Measurements from ENCODE around the gene EFCAB6.

EFCAB6 gene

DNA sequence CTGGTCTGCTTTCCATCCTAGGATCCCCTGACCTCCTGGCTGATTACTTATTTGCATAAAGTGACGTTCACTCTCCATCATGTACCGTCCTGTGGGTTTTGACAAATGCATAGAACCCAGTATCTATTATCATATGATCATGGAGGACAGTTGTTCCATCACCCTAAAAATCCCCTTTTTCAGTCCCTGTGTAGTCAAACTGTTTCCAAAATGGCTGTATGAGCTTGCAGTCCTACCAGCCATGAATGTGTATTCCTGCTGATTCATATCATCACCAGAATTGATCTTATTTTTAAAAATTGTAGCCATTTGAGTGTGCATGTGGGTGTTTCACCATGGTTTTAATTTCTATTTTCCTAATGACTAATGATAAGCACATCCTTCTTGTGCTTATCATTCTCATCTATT, 291.5 kb downstream of the EFCAB6 start:
- DNase-seq, result no peak

DNA sequence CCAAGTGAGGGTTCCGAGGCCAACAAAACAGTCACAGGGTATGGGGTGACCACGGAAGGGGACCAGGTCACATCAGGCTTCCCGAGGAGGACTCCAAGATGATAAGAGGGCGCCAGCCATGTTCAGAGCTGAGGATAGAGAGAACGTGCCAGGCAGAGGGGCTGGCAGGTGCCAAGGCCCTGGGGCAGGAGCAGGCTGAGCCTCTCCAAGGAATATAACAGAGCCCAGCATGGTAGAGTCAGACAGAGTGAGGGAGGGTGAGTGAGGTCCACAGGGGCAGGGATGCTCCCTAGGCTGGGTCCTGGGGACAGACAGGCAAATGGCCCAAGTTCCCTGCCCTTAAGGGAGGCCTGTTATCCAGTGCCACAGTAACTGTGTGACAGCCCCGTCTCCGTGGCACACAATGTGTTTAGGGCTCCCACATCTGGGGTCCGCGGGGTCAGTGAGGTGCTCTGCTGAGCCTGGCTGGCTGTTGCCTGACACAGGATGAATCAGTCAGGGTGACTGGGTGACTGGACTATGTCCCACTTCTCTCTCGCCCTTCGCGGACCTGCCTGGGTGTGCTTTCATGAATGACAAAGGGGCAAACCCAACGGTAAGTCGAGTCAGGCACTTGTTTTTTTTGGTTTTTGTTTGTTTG, 295.0 kb downstream of the EFCAB6 start:
- no peak for DNase-seq

DNA sequence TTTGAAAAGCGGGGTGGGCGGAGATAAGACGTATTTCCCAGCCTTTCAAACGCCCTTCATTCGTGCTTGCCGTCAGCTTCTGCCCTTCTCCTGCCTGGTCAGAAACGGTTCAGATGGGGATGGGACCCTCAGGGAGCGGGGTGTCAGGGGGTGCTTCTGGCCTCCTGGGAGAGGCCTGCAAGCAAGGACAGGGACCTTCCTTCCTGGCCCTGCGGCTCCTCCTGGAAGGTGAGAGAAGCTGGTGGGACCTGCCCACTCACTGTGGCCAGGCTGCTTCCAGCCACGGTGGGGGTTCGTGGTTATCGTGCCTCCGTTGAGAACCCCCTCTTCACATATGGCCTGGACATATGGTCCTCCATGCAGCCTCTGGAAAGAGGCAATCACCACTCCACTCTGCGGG, 295.7 kb downstream of the EFCAB6 start:
- DNase-seq, result no peak

DNA sequence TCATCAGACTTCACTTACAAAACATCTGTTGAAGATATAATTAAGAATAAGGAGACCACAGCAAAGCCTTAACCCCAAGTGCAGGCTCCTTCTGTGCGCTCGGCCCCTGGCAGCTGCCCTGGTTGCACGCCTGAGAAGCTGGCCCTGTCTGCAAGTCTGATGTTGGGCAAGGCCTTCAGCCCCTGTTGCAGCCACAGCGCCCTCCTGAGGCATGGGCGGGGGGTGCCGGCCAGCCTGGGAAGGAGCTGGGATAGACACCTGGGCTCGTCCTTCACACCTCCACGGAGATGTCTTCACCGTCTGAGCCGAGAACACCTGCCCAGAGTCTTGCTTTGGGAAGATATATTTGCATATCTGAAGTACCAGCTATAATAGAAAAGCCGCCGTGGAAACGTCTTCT, 296.2 kb downstream of the EFCAB6 start:
- no peak for DNase-seq

DNA sequence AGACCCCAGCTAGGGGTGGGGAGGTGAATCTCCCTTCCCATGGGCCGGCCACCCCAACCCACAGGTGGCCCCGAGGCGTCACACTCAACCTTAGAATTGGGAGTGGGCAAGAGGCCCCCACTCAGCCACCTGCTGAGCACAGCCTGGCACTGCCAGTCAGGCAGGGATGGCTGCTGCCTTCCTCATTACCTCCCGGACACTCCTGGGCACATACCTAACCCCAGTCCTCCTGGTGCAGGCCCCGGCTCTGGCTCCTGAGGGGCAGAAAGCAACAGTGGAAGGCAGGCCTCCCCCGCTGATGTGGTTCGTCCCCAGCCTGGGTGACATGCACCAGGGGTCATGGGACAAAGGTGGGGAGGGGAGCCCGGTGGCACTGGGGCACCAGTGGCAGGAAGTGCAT, 296.7 kb downstream of the EFCAB6 start:
- DNase-seq, result no peak

DNA sequence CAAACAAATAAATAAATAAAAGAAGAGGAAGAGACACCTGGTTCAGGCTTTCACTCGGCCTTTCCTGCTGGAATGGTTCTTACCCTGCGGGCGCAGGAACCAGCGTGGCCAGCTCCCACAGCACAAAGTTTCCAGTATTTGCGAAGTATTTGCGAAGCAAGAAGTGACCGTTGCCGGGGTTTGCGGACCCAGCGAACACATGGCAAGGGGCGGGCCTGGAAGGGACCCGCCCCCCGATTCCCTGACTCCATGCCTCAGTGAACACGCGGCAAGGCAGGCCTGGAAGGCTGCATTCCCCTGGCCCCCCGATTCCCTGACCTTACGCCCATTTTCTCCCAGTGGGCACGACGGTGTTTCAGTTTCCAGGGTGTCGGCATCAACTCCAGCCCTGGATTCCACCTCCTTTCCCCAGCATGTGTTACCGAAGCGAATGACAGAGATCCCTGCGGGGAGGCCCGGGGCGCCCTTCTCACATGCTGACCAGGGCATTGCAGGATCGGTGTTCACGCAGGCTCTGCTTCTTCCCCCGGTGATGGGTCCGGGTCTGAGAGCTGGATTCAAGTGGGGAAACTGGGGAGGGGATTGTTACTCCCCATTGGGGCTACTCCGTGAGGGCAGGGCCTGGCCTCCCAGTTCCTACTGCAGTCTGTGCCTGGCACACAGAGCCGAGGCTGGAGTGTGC, 297.5 kb downstream of the EFCAB6 start:
- no peak for DNase-seq

DNA sequence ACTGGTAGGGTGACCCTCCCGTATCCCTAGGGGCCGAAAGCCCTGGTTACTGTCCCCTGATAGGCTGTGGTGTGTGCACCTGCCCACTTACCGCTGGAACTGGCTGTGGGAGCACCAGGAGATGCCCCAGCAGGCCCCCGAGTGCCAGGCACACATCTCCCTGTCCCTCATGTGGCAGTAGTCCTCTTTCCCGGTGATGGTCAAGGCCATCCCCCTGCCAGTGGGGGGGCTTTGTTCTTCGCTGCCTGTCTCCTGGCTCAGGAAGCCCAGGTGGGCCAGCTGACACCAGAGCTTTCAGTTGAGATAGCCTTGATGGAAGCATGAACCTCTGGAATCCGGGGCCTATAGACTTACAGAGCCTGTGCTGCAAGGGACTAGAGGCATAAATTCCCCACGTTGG, 299.8 kb downstream of the EFCAB6 start:
- DNase-seq, result no peak

DNA sequence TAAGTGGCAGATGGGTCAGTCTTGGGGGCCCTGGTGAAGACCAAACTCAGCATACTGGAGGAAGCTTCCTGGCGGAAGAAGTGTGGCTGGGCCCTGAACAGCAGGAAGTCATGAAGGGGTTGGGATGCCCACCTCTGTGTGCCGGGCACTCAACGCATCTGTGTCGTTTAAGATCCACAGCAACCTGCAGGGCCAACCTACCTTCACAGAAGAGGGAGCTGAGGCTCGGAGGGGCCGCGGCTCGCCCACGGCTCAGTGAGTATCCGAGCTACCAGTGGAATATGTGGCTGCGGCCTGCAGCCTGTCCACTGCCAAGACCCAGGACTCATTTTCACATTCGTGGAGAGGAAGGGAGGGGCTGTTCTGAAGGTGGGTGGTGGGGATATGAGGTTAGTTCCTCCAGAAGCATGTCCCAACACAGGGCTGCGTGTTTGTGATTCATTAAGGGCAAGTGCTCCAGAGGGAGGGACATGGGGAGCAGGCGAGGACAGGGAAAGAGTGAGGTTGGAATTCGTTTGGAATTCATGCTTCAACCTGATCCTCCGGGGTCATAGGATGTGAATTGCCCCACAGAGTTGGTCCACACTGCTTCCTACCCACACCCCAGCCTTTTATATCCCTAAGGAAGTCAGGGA, 300.7 kb downstream of the EFCAB6 start:
- DNase-seq, result no peak

DNA sequence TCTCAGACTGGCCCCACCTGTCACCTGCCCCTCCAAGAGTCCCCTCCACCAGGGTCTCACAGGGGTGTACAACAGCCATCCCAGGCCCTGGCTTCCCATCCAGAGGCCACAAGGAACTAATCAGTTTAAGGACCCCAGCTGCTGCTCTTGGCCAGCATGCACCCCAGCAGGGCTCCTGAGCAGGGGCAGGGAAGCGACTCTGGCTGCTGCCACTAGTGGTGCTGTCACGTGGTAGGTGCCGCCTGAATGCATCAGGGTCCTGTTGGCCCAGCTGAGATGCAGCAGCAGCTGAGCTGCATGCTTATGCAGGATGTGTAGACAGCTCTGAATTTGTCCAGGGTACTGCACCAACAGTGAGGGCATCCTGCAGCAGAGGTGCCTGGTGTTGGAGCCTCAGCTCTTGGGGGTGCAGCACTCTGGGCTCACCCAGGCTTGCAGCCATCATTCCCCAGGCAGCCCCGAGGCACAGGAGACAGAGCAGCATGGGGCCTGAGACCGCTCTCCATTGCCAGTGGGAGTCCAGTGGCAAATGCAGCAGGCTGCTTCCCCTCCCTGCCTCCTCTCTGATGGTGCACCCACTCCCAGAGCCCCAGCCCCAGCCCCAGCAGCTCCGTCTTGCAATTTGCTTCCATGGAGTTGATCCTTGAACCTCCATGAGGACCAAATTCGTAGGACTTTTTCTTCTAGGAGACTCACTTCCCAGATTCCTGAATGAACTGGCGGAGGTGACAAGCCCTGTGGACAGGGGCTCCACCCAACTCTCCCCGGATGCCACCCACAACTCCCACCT, 301.6 kb downstream of the EFCAB6 start:
- no peak for DNase-seq

DNA sequence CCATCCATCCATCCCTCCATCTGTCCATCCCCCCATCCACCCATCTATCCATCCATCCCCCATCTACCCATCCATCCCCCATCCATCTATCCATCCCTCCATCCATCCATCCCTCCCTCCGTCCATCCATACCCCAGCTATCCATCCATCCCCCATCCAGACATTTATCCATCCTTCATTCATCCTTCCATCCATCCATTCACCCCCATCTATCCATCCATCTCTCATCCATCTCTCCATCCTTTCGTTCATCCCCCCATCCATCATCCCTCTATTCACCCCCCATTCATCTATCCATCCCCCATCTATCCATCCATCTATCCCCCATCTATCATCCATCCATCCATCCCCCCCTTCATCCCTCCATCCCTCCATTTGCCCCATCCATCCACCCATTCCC, 302.8 kb downstream of the EFCAB6 start:
- no peak for DNase-seq

DNA sequence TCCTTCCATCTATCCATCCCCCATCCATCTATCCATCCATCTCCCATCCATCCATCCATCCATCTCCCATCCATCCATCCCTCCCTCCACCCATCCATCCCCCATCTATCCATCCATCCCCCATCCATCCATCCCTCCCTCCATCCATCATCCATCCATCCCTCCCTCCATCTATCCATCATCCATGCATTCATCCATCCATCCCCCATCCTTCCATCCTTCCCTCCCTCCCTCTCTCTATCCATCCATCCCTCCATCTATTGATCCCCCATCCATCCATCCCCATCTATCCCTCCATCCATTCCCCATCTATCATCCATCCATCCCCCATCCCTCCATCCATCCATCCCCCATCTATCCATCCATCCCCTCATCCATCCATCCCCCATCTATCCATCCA, 303.6 kb downstream of the EFCAB6 start:
- DNase-seq, result no peak

DNA sequence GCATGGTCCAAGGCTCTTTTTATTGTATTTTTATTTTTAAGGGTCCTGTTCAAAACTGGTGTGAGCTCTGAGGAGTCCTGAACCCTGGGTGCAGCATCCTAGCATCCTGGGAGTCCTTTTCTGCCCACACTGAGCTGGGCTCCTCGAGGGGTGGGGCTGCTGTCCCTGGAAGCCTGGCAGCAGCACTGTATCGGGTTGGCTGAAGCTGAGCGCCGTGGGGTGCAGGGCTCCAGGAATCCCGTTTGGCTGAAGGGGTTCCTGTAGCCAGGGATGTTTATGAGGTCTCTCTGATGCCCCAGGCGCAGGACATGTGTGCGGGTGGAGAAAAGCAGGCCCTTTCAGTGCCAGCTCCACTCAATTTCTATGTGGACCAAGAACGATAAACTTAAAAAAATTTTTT, 304.9 kb downstream of the EFCAB6 start:
- DNase-seq, result no peak

DNA sequence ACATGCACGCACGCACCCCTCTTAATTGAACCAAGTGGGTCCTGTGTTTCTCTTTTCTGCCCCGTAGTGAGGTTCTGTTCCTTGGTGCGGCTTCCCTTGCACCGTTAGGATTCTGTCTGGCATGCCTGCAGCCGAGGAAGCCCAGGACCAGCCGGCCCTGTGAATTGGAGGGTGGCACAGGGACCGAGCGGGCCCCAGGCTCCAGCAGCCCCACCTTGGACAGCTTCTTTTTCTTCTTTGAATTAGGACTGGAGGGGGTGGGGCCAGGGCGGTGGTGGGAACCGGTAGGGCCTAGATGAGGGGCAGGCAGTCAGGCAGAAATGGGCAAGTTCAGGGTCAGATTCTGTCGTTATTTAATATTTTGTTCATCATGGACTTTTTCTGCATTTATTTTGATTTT, 305.6 kb downstream of the EFCAB6 start:
- no peak for DNase-seq

DNA sequence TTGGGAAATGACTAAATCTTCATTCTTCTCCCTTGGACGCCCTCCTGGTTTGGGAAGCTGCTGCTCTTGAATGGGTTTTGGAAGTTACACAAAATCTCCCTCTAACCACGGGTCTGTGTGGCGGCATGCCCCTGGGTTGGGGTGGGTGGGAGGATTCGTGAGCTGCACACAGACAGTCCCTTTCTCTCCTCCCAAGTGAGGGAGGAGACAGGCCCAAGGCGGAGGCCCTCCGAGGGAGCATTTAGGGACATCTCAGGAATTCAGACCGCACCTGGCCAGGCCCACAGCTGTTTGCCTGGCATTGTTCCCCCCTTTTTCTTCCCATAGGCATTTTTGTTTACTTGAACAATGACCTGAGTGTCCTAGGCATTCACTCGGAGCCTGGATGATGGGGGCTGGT, 306.2 kb downstream of the EFCAB6 start:
- no peak for DNase-seq

DNA sequence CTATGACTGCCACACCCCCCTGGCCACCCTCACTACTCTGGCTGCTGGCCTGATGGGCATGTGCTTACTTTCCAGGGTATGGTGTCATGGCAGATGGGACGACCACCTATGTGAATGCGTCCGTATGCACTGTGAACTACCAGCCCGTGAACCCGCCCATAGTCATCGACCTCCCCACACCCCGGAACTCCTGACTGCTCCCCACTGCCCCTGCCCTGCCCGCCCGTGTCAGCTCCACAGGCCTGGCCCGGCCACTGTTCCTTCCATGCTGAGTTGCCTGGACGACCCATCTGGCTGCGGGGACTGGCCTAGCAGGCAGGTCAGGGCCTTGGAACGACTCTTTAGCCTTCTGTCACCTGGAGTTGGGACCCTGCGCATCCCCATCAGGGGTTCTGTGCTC, 306.7 kb downstream of the EFCAB6 start:
- DNase-seq, result no peak

DNA sequence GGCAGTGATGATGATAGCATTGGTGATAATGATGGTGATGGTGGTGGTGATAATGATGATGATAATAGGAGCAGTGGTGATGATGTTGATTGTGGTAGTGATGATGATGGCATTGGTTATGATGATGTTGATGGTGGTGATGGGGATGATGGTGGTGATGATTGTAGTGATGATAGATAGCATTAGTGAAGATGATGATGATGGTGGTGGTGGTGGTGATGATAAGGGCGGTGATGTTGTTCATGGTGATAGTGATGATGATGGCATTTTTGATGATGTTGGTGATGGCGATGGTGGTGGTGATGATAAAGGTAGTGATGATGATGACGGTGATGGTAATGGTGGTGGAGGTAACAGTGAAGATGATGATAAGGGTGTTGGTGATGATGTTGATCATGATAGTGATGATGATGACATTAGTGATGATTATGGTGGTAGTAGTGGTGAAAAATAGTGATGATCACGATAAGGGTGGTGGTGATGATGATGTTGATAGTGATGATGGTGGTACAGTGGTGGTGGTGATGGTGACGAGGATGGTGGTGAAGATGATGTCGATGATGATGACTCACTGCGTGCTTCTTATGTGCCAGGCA, 307.3 kb downstream of the EFCAB6 start:
- no peak for DNase-seq

DNA sequence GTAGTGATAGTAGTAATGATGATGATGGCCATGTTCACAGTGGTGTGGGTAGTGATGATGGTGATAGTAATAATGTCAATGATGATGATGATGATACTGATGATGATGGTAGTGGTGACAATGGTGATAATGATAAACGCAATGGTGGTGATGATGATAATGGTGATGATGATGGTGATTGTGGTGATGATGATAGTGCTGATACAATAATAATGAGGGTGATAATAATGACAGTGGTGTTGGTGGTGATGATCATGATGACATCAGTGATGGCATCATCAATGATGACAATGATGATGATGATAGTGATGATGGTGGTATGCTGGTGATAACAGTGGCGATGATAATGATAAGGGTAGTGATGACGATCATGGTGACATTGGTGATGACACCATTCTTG, 308.0 kb downstream of the EFCAB6 start:
- DNase-seq, result no peak

DNA sequence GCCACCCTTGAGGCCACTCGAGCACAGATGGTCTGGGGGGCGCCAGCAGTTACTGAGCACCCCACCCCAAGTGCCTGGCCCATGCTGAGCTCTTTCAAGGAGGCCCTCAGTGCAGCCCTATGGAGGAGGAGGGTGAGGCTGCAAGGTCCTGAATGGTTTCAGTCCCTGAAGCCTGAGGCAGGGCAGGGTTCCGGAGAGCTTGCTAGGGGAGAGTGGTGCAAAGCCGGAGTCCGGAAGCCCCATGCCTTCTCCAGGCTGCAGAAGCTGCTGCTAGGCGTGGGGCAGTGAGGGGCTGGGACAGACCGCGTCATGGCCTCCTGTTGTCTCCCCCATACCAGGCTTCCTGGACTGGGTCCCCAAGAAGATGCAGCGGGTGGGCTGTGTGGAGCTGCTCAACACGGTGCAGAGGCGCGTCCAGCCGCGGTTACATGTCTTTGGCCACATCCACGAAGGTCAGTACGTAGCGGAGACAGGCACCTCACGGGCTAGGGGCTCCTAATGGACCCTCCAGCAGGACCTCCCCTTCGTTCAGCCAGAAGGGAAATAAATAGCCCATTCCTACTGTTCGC, 309.7 kb downstream of the EFCAB6 start:
- no peak for DNase-seq

DNA sequence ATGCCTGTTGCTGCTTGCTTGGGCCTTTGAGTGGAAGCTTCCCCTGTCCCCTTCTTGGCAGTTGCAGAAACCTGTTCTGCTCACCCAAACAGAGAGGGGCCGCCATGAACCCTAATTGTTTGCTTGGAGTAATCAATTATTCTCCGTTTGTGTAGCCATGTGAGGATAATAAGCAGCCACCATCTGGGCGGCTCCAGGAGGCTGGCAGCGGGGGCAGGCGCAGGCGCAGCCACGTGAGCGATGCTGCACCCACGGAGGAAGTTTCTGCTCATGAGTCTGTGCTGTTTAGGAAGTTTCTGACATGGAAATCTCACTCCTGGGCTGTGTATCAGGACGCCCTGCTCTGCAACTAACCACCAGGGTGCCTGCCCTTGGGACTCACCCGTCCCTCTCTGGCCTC, 310.2 kb downstream of the EFCAB6 start:
- no peak for DNase-seq

DNA sequence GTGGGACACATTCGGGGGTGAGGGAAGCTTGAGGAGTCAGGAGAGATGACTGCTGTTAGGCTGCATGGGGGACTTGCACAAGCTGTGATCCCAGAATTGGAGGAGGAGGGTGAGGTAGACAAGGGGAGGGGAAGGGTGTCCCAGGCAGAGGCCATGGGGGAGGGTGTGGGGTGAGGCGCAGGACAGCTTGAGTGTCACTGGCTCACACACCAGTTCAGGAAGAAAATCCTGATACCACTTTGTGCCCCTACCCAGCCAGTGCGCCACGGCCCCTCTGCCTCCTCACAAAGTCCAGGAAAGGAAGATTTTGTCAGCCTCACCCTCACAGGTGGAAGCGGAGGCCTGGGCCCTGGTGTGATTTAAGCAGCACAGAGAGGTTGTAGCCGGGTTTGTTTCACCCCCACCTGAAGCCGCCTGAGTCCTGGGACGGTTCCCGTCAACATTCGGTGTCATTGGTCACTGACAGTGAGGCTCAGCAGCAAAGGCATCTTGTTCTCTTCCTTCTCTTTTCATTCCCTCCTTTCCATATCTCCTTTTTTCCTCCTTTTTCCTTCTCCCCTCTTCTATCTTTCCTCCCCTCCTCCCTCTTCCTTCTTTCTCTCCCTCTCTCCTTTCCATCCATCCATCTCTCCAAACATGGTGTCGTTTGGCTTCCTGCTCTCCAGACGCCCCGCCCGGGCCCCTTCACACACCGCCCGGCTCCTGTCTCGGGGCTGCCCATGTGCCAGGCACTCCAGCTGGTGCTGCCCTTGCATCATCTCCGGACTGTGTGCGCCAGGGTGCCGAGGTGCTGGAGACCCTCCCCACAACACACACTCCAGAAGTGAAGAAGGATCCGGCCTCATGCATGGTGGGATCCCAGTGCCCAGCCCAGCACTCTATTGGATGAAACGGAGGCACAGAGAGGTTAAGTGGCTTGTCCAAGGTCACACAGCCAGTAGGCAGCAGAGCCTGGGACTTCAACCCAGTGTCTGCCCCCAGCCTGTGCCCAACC, 311.0 kb downstream of the EFCAB6 start:
- no peak for DNase-seq

DNA sequence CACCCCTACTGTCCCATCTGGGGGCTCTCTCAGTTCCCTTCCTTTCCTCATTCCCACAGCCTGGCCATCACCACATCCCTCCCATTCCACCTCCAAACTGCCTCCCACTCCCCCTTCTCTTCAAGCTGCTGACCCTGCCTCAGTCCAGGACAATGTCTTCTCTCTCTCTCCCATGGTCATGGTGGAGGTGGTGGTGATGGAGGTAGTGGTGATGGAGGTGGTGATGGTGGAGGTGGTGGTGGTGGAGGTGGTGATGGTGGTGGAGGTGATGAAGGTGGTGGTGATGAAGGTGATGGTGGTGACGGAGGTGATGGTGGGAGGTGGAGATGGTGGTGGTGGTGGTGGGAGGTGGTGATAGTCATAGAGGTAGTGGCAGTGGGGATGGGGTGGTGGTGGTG, 313.2 kb downstream of the EFCAB6 start:
- no peak for DNase-seq
